Right lobe of liver (tissue), 4 donors: ENCODE results near the gene SLN.

Experiments used
- CTCF ChIP-seq, 4 donors: fragments of 200-600 bp in 3 of 4; fragments of 450-650 bp in 1 of 4; IDR thresholded peaks; one replicate each; pipeline versions ENCODE4 v1.5.1 to v1.8.0; 2016 to 2022; ENCODE audit warnings: antibody characterized with exemption in 4 of 4, mild to moderate bottlenecking in 2 of 4
- POLR2A ChIP-seq: fragments of 450-650 bp; IDR thresholded peaks from one replicate; pipeline ENCODE4 v1.6.1; 2017; ENCODE audit warnings: antibody characterized with exemption, mild to moderate bottlenecking
- donor health status: DM: no; HTN: no; CAD: no.
- donor health status: DM: no; HTN: no; CAD: no.
- donor health status: DM: no; HTN: yes; CAD: no.

- TF ChIP-seq CTCF (IDR thresholded peaks at IDR 0.05): peak in 2 of 4 donors; percentile 13 to 15
- TF ChIP-seq POLR2A: no peak
Measured at GRCh38 chr11:107683807-107684206, 28.0 kb downstream of the SLN start.
